ENCODE measurements around the gene COL24A1. TPM values are rescaled to one million over a fixed set of nuclear protein-coding genes. Genes with fewer than 3 reads are reported as not detected.

The COL24A1 gene
- total and polyA plus RNA-seq, 2 donors (not counting 3 experiments of a cell fraction or from before 2014, with no cell fraction given) = 0.03 TPM; not detected in 1

DNA sequence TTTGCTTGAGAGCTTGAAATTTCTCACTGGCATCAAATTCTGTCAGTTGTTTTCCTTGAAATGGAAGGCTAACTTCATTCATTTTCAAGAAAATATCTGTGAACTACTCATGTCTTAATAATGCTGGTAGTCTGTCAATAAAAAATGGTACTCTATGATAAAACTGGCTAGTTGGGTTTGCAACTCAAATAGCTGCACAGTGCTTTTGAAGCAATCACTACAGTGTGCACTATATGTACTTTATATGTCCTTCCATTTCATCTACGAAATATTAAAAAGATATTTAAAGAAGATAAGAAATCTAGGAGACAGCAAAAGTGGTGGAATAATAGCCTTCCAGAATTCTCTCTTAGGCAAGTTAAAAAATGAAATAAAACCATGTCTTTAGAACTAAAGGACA is 408.5 kb downstream of the COL24A1 start:
- Histone ChIP-seq H3K4me3 (replicated peaks in 1 of 3; ENCODE audit: insufficient read depth in 1 of 3, low read depth in 1 of 3, low read length in 3 of 3) (no peak overlapping the region), H2AFZ (ENCODE audit: low read depth, low read length) (no peak overlapping the region), H3K9me3 (replicated peaks; ENCODE audit: control insufficient read depth, insufficient read depth, low read length) (no peaks in the 10 kb centered on the region), H3K9ac (replicated peaks; ENCODE audit: extremely low read depth, insufficient read depth, low read length) (no peak overlapping the region), H3K27ac (ENCODE audit: insufficient read depth, low read depth, low read length) (no peak overlapping the region), H3K36me3 (ENCODE audit: control insufficient read depth in 2 of 2, extremely low read depth in 1 of 2, insufficient read depth in 2 of 2, low read length in 2 of 2) (no peaks in the 10 kb centered on the region), H4K20me1 (replicated peaks; ENCODE audit: control insufficient read depth, extremely low read depth, insufficient read depth, low read length) (no peaks in the 10 kb centered on the region), H3K27me3 (ENCODE audit: control insufficient read depth in 2 of 2, insufficient read depth in 2 of 2, low read length in 2 of 2) (peaks cover 3 to 4% of the 10 kb centered on the region in 2 experiments), H3K9me1 (replicated peaks; ENCODE audit: control insufficient read depth, extremely low read depth, insufficient read depth, low read length) (no peaks in the 10 kb centered on the region), H3K79me2 (ENCODE audit: control insufficient read depth, insufficient read depth, low read length) (no peaks in the 10 kb centered on the region), H3K4me2 (ENCODE audit: insufficient read depth, low read length) (no peak overlapping the region), H3K4me1 (ENCODE audit: control insufficient read depth, extremely low read depth, insufficient read depth, low read length) (no peaks in the 10 kb centered on the region)
- TF ChIP-seq JUN (IDR thresholded peaks at IDR 0.05; ENCODE audit: borderline replicate concordance, insufficient read depth, insufficient read length, low read depth) = no peak
- TF ChIP-seq POLR2A (IDR thresholded peaks at IDR 0.05; ENCODE audit: low read depth, low read length) = no peak
- TF ChIP-seq FOS (IDR thresholded peaks at IDR 0.05; ENCODE audit: borderline replicate concordance, insufficient read depth, low read length) = no peak
- TF ChIP-seq GATA2 (IDR thresholded peaks at IDR 0.05; ENCODE audit: insufficient read depth, insufficient read length, low read depth, low read length) = no peak
- no peak for TF ChIP-seq POLR2AphosphoS5 (IDR thresholded peaks at IDR 0.05; ENCODE audit: insufficient read depth, low read depth, low read length)
- TF ChIP-seq, protein P1, sequence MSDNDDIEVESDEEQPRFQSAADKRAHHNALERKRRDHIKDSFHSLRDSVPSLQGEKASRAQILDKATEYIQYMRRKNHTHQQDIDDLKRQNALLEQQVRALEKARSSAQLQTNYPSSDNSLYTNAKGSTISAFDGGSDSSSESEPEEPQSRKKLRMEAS (IDR thresholded peaks at IDR 0.05; ENCODE audit: insufficient read depth, insufficient read length) = no peak
- TF ChIP-seq, protein P2, sequence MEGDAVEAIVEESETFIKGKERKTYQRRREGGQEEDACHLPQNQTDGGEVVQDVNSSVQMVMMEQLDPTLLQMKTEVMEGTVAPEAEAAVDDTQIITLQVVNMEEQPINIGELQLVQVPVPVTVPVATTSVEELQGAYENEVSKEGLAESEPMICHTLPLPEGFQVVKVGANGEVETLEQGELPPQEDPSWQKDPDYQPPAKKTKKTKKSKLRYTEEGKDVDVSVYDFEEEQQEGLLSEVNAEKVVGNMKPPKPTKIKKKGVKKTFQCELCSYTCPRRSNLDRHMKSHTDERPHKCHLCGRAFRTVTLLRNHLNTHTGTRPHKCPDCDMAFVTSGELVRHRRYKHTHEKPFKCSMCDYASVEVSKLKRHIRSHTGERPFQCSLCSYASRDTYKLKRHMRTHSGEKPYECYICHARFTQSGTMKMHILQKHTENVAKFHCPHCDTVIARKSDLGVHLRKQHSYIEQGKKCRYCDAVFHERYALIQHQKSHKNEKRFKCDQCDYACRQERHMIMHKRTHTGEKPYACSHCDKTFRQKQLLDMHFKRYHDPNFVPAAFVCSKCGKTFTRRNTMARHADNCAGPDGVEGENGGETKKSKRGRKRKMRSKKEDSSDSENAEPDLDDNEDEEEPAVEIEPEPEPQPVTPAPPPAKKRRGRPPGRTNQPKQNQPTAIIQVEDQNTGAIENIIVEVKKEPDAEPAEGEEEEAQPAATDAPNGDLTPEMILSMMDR (IDR thresholded peaks at IDR 0.05; ENCODE audit: extremely low read depth in 1 of 2, insufficient read depth in 1 of 2, low read depth in 1 of 2, low read length in 2 of 2) = no peak
- no peak for TF ChIP-seq MYC (IDR thresholded peaks at IDR 0.05; ENCODE audit: low read depth, low read length)
- no peak for TF ChIP-seq EZH2 (IDR thresholded peaks at IDR 0.05; ENCODE audit: borderline replicate concordance, low read depth, low read length, severe bottlenecking)
- CTCF ChIA-PET = interaction anchor here (1.1 kb wide), 1 partner anchor 15 kb away, joined by 3 read pairs; no protein-coding TSS in a partner anchor
- no TSS peak for BruUV-seq (replicated peaks)
- intact Hi-C loops (cut with micrococcal nuclease) (no loop called here), dilution Hi-C loops (cut with MboI; ENCODE audit: extremely low pct_ligation_motif_present, low sequenced_read_pairs) (no loop called here)
- FAIRE-seq (no peak), DNase-seq (ENCODE audit: low read depth, low spot score) (no peak)
- POLR2A ChIA-PET = no interaction called here

Data from endothelial cell of umbilical vein (primary cell).